ENCODE measurements around the gene VWC2L.

VWC2L gene

DNA sequence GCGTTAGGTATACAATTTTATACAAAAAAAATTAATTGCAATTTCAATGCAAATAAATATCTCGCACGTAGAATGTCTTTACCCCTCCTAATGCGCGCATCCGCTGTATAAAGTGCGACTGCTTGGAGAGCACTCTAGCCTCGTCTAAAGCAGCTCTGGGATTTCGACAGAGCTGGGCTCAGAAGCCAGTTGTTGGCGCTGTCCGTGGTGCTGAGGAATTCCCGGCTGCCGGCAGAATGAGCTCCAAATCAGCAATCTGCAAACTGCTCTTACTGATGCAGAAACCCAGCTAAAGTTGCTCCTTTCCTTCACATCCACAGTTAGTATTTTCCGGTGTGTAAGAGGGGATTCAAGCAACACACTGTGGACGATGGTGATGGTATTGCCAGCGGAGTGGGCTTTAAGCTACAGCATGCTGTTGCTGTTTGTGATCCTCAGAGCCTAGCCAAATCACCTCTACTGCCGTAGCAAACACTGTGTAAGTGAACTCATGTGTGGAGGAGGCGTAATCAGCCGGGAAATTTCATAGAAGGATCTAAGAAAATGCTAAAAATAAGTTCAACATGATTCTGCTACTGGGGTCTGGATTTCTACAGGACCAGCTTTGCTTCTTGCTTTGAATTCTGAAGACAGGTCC is at the start of gene VWC2L:
Gene VWC2L (plus strand): TSS at position 137 of the 637 bp plus-strand sequence. CDS start 3,140 bp downstream, outside the sequence.
- no peak within 1 kb of the TSS for H3K27ac ChIP-seq
- no peaks in the 10 kb centered on the region for H3K36me3 ChIP-seq
- no peaks in the 10 kb centered on the region for H3K9me3 ChIP-seq (replicated peaks in 1 of 11)

DNA sequence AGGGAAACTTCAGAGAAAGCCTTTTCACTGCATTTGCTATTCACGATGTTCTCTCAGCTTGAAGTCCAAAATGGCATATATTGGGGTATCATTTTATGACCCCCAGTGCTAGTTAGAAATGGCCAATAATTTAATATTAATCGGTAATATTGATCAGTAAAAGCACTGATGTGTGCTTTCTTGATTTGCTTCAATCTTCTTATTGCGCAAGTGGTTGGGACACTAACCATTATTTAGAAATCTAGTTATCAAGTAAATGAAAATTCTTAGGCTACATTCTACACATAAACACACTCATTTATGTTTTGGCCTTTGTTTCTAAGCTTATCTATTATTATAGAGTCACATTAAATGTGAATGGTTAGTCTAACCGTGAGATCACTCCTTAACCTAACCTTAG is 49.7 kb upstream of the VWC2L start:
- Histone ChIP-seq H3K27me3 (no peaks in the 10 kb centered on the region), H3K36me3 (no peaks in the 10 kb centered on the region), H3K4me2 (no peak overlapping the region), H3K9me3 (replicated peaks in 1 of 11) (peaks cover 0 to 20% (median 8%) of the 10 kb centered on the region in 11 experiments; a peak in 11 of 22 replicates), H3K4me1 (no peaks in the 10 kb centered on the region), H3K4me3 (no peak overlapping the region), H3K9ac (no peak overlapping the region), H4K20me1 (no peaks in the 10 kb centered on the region), H3K27ac (no peak overlapping the region)
- 0 out of 22 replicates have a peak, but pooled peaks of 1 of the 11 experiments have one; percentile 39 for TF ChIP-seq Cebpa-rat (IDR thresholded peaks at IDR 0.05)

More for the DNA sequence above, at the start of gene VWC2L:
- Histone ChIP-seq H3K27me3 (no peaks in the 10 kb centered on the region), H4K20me1 (peaks cover 0 to 6% (median 0%) of the 10 kb centered on the region in 11 experiments; a peak in 2 of 22 replicates), H3K4me1 (no peaks in the 10 kb centered on the region), H3K4me2 (no peak within 1 kb of the TSS), H3K4me3 (no peak within 1 kb of the TSS), H3K9ac (no peak within 1 kb of the TSS)
- peak in 1 of 11 experiments; percentile 35; a peak in 1 of 22 replicates for TF ChIP-seq Cebpa-rat (IDR thresholded peaks at IDR 0.05)

DNA sequence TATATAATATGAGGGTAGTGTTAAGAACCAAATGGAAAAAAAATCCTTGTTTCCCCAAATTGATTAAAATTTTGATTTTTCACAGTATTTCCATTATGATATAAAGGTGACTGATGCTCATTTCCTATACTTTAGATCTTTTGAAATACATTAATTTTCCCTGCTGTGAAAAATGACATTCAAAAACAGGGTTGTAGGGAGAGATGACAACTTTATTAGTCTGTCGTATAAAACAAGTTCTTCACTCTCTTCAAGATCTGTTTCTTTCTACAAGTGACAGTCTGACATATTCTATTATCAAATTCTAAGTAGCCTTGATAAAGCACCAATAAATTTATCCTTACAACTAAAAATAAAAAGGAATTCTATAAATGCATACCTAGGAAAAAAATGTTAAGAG is 45.3 kb upstream of the VWC2L start:
- no peak overlapping the region for H3K27ac ChIP-seq
- H3K9me3 ChIP-seq (replicated peaks in 1 of 11): no peaks in the 10 kb centered on the region
- H3K36me3 ChIP-seq: no peaks in the 10 kb centered on the region
- H4K20me1 ChIP-seq: no peaks in the 10 kb centered on the region
- H3K9ac ChIP-seq: no peak overlapping the region
- TF ChIP-seq Cebpa-rat (IDR thresholded peaks at IDR 0.05): no peak
- no peaks in the 10 kb centered on the region for H3K27me3 ChIP-seq
- no peaks in the 10 kb centered on the region for H3K4me1 ChIP-seq
- H3K4me2 ChIP-seq: no peak overlapping the region
- no peak overlapping the region for H3K4me3 ChIP-seq

DNA sequence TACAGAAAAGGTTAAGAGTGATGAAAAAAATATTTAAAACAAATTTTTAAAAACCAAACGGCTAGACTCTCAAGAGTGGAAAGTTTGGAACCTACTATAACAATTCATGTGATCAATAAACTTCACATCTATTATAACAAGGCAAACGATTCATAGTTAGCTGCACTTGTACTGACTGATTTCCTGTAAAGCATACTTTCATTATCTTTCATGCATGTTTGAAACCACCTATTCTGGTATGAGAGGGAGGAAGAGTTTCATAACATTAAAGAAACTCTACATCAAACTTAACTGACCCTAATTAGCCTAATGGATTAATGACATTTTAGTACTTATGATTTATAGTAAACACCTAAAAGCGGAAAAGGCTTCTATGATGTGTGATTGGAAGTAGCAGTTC is 43.7 kb upstream of the VWC2L start:
- no peak overlapping the region for H3K27ac ChIP-seq
- TF ChIP-seq Cebpa-rat (IDR thresholded peaks at IDR 0.05): no peak
- H3K4me2 ChIP-seq: no peak overlapping the region
- no peaks in the 10 kb centered on the region for H4K20me1 ChIP-seq
- no peak overlapping the region for H3K9ac ChIP-seq
- no peak overlapping the region for H3K4me3 ChIP-seq
- H3K36me3 ChIP-seq: no peaks in the 10 kb centered on the region
- H3K9me3 ChIP-seq (replicated peaks in 1 of 11): no peaks in the 10 kb centered on the region
- no peaks in the 10 kb centered on the region for H3K27me3 ChIP-seq
- no peaks in the 10 kb centered on the region for H3K4me1 ChIP-seq

DNA sequence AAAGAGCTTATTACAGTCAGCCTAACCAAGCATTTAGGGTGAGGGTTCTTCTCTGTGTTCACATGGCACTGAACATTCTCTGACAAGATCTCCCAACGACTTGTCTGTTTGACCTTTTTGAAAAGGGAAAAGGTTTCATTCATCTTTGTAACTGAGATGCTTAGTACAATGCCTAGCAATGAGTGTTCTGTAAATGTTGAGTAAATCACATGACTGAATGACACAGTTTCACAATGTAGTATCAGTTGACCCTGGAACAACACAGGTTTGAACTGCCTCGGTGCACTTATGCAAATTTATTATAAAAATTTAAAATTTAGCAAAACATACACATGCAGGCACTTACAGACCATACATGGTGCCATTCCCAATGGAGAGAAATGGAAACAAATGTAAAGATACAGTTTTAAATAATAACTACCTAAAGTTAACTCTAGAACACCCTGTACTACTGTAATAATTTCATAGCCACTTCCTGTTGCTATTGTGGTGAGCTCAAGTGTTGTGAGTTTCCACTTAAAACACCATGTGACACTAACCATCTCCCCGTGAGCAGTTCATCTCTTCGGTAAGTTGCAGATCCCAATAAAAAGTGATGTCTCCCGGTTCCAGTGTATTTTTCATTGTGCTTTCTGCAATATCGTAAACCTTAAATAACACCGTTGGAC is 34.1 kb upstream of the VWC2L start:
- H3K9me3 ChIP-seq (replicated peaks in 1 of 11): no peaks in the 10 kb centered on the region
- TF ChIP-seq Cebpa-rat (IDR thresholded peaks at IDR 0.05): no peak
- H3K4me2 ChIP-seq: 0 out of 22 replicates have a peak overlapping the region, but pooled peaks of 1 of the 11 experiments have one; percentile 1
- H3K4me1 ChIP-seq: no peaks in the 10 kb centered on the region
- H3K4me3 ChIP-seq: no peak overlapping the region
- no peaks in the 10 kb centered on the region for H3K27me3 ChIP-seq
- H3K27ac ChIP-seq: no peak overlapping the region
- no peaks in the 10 kb centered on the region for H3K36me3 ChIP-seq
- H3K9ac ChIP-seq: no peak overlapping the region
- H4K20me1 ChIP-seq: no peaks in the 10 kb centered on the region

DNA sequence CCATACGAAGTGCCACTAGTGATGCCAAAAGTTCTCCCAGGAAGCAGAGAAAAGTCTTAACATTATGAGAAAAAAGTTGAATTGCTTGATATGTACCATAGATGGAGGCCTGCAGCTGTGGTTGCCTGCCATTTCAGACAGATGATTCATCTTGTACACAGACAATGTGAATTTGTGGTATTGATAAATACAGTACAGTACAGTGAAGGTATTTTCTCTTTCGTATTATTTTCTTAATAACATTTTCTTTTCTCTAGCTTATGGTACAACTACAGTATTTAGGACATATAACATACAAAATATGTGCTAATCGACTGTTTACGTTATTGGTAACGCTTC is 33.6 kb upstream of the VWC2L start:
- Histone ChIP-seq H3K9ac (no peak overlapping the region), H3K4me2 (no peak overlapping the region), H3K27ac (no peak overlapping the region), H3K27me3 (no peaks in the 10 kb centered on the region), H3K36me3 (no peaks in the 10 kb centered on the region), H3K4me1 (no peaks in the 10 kb centered on the region), H3K4me3 (no peak overlapping the region), H3K9me3 (replicated peaks in 1 of 11) (no peaks in the 10 kb centered on the region), H4K20me1 (no peaks in the 10 kb centered on the region)
- no peak for TF ChIP-seq Cebpa-rat (IDR thresholded peaks at IDR 0.05)

DNA sequence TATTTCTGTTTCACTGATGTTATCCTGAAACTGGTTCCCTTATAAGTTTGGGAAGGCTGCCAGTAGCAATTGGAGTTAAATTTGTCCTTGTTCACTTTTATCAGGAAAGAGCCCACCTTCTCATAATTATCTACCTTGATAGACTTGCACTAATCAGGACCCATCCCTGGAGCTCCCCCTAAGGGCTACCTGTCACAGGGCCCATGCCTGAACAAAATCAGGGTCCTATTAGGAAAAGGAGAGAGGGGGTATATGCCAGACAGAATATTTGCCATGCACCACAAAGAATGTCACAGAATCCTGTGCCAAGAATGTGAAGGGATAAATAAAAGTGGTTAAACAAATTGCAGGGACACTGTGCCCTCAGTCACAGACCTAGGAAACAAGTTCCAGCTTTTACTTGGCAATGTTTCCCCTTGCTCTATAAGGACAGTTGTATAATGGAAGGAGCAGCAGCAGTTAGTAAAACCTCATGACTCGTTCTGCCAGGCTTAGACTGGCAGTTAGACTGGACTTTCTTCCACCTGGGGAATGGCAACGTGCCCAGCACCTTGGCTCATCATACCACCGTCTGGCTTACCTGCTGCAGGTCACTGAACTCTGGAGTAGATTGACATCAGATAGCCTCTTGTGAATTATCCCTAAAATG is 32.3 kb upstream of the VWC2L start:
- Histone ChIP-seq H3K27me3 (no peaks in the 10 kb centered on the region), H4K20me1 (no peaks in the 10 kb centered on the region), H3K4me2 (no peak overlapping the region), H3K9ac (no peak overlapping the region), H3K4me3 (no peak overlapping the region), H3K9me3 (replicated peaks in 1 of 11) (no peaks in the 10 kb centered on the region), H3K27ac (no peak overlapping the region), H3K4me1 (no peaks in the 10 kb centered on the region), H3K36me3 (no peaks in the 10 kb centered on the region)
- TF ChIP-seq Cebpa-rat (IDR thresholded peaks at IDR 0.05): no peak

DNA sequence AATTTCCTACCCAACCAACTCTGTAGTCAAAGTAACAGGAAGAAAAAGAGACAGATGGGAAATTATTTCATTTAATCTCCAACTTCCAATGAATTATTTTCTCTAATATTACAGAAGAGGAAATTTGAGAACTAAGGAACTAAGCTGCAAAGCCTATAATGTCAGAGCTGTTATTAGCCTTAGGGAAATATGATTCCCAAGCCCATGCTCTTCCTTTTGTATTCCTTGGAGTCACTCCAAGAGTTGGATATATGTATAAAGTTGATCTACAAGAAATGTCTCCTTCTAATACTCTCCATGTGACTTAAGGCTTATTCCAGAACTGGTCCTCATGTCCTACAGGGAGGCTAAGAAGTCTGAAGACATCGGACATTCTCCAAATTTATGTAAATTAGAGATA is 31.6 kb upstream of the VWC2L start:
- Histone ChIP-seq H4K20me1 (no peaks in the 10 kb centered on the region), H3K9ac (no peak overlapping the region), H3K4me1 (no peaks in the 10 kb centered on the region), H3K27ac (no peak overlapping the region), H3K36me3 (no peaks in the 10 kb centered on the region), H3K27me3 (no peaks in the 10 kb centered on the region), H3K4me2 (no peak overlapping the region), H3K4me3 (no peak overlapping the region), H3K9me3 (replicated peaks in 1 of 11) (no peaks in the 10 kb centered on the region)
- TF ChIP-seq Cebpa-rat (IDR thresholded peaks at IDR 0.05): no peak

DNA sequence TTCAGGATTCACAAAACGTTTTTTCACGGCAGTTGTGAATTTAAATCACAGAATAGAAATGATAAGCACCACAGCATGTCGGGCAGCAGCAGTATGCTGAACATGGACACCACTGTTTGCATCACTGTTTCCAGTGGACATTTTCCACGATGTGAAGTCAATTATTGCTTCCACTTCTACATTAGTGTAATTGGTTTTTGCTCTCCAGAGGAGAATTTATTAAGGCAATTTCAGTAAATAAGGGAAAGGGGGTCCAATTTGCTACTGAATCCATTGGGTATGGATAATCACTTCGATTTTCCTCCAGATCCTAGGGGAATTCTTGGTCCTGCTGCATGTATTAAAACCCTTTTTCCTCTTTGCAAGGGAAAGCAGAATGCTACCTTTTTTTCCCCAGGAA is 30.2 kb upstream of the VWC2L start:
- Histone ChIP-seq H3K27ac (no peak overlapping the region), H3K4me3 (no peak overlapping the region), H3K9ac (no peak overlapping the region), H3K36me3 (no peaks in the 10 kb centered on the region), H3K4me1 (no peaks in the 10 kb centered on the region), H4K20me1 (no peaks in the 10 kb centered on the region), H3K9me3 (replicated peaks in 1 of 11) (no peaks in the 10 kb centered on the region), H3K4me2 (no peak overlapping the region), H3K27me3 (no peaks in the 10 kb centered on the region)
- TF ChIP-seq Cebpa-rat (IDR thresholded peaks at IDR 0.05): no peak

DNA sequence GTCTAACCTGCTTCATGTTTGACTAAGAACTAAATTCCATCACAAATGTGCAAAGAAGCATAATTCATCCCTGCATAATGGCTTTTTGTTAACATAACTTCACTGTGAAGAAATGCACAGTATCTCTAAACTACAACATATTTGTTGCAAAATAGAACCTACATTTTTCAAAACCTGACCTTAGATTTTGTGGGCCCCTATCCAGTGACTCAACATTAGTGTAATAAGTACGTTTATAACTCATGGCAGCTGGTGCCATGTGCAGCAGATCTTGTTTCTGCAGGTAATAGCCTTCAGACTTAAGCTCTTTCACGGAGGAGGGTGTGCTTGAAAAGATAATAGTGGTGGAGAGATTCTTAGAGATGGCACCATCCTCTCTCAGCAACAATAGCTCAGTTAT is 28.6 kb upstream of the VWC2L start:
- no peak overlapping the region for H3K4me2 ChIP-seq
- no peak overlapping the region for H3K4me3 ChIP-seq
- no peak for TF ChIP-seq Cebpa-rat (IDR thresholded peaks at IDR 0.05)
- no peak overlapping the region for H3K27ac ChIP-seq
- H3K36me3 ChIP-seq: no peaks in the 10 kb centered on the region
- H3K9ac ChIP-seq: no peak overlapping the region
- no peaks in the 10 kb centered on the region for H3K27me3 ChIP-seq
- H3K9me3 ChIP-seq (replicated peaks in 1 of 11): no peaks in the 10 kb centered on the region
- no peaks in the 10 kb centered on the region for H3K4me1 ChIP-seq
- H4K20me1 ChIP-seq: no peaks in the 10 kb centered on the region
